ENCODE measurements around the gene CFAP410.

DNA sequence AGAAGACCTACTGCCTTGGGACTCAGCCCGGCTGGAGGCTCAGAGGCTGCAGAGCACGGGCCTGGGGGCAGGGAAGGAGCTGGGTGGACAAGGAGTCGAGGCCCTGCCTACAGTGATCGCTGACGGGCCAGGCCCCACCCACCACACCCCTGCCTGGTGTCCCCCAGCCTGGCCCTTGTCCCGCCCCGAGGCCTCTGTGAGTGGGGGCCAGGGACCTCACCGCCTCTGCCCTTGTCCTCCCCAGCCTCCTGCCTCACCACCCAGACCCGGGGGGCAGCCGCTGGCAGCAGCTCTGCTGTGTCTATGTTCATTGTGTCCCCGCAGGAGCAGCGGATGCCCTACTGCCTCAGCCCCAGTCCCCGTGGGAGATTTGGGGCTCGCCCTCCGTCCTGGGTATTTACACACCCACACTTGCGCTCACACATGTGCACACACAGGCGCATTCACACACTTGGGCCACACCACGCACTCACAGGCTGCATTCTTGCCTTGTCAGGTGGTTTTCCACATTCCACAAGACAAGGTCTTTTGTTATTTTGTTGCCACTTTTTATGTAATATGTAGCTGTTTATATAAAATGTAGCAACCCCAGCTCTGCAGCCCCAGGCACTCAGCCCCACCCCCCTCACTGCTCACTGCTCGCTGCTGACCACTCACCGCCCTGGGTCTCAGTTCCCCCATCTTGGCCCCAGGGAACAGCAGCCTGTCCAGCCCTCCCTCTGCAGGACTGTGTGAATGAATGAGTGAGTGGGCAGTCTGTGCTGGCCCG lies 32.1 kb downstream of the CFAP410 start:
- TF ChIP-seq E2F4 (CRISPR knock-in tag; IDR thresholded peaks at IDR 0.05; ENCODE audit: borderline replicate concordance, low read depth) (no peak), CTCF (IDR thresholded peaks at IDR 0.05) (no peak), CREM (CRISPR knock-in tag; IDR thresholded peaks at IDR 0.05) (no peak), TEAD1 (CRISPR knock-in tag; IDR thresholded peaks at IDR 0.05) (no peak), TP53 (CRISPR knock-in tag; IDR thresholded peaks at IDR 0.05) (no peak), SP1 (CRISPR knock-in tag; conservative IDR thresholded peaks at IDR 0.05) (no peak), RELA (CRISPR knock-in tag; IDR thresholded peaks at IDR 0.05; ENCODE audit: borderline replicate concordance) (no peak), NR2C2 (CRISPR knock-in tag; IDR thresholded peaks at IDR 0.05) (no peak), ZSCAN18 (CRISPR knock-in tag; IDR thresholded peaks at IDR 0.05) (no peak), NR3C1 (CRISPR knock-in tag; conservative IDR thresholded peaks at IDR 0.05; ENCODE audit: low read depth) (no peak)
- TF ChIP-seq, protein P1, sequence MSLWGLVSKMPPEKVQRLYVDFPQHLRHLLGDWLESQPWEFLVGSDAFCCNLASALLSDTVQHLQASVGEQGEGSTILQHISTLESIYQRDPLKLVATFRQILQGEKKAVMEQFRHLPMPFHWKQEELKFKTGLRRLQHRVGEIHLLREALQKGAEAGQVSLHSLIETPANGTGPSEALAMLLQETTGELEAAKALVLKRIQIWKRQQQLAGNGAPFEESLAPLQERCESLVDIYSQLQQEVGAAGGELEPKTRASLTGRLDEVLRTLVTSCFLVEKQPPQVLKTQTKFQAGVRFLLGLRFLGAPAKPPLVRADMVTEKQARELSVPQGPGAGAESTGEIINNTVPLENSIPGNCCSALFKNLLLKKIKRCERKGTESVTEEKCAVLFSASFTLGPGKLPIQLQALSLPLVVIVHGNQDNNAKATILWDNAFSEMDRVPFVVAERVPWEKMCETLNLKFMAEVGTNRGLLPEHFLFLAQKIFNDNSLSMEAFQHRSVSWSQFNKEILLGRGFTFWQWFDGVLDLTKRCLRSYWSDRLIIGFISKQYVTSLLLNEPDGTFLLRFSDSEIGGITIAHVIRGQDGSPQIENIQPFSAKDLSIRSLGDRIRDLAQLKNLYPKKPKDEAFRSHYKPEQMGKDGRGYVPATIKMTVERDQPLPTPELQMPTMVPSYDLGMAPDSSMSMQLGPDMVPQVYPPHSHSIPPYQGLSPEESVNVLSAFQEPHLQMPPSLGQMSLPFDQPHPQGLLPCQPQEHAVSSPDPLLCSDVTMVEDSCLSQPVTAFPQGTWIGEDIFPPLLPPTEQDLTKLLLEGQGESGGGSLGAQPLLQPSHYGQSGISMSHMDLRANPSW (CRISPR knock-in tag; conservative IDR thresholded peaks at IDR 0.05; ENCODE audit: low read depth) = no peak
- TF ChIP-seq, protein P2, sequence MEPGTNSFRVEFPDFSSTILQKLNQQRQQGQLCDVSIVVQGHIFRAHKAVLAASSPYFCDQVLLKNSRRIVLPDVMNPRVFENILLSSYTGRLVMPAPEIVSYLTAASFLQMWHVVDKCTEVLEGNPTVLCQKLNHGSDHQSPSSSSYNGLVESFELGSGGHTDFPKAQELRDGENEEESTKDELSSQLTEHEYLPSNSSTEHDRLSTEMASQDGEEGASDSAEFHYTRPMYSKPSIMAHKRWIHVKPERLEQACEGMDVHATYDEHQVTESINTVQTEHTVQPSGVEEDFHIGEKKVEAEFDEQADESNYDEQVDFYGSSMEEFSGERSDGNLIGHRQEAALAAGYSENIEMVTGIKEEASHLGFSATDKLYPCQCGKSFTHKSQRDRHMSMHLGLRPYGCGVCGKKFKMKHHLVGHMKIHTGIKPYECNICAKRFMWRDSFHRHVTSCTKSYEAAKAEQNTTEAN (CRISPR knock-in tag; IDR thresholded peaks at IDR 0.05) = no peak
- TF ChIP-seq, protein P3, sequence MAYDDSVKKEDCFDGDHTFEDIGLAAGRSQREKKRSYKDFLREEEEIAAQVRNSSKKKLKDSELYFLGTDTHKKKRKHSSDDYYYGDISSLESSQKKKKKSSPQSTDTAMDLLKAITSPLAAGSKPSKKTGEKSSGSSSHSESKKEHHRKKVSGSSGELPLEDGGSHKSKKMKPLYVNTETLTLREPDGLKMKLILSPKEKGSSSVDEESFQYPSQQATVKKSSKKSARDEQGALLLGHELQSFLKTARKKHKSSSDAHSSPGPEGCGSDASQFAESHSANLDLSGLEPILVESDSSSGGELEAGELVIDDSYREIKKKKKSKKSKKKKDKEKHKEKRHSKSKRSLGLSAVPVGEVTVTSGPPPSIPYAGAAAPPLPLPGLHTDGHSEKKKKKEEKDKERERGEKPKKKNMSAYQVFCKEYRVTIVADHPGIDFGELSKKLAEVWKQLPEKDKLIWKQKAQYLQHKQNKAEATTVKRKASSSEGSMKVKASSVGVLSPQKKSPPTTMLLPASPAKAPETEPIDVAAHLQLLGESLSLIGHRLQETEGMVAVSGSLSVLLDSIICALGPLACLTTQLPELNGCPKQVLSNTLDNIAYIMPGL (CRISPR knock-in tag; IDR thresholded peaks at IDR 0.05) = no peak
